Muscle of arm (tissue), 12 donors: ENCODE data around the gene CELF4. TPM values are rescaled to one million over a fixed set of nuclear protein-coding genes. Genes with fewer than 3 reads are reported as not detected.

ENCODE experiments used
- DNase-seq: peaks from one replicate; pipeline ENCODE4 v3.0.0-alpha.2; 2013
- polyA plus RNA-seq, 12 donors: library from polyadenylated mRNA; unstranded; fragments of 120-200 nt; gene quantifications; one replicate each; pipeline ENCODE4 v1.2.1, GENCODE V29; 2013; ENCODE audit not compliant: insufficient read length in 12 of 12

The CELF4 gene
- polyA plus RNA-seq, 12 donors = 0.53 to 9.5 (median 1.1) TPM; not detected in 1

DNA sequence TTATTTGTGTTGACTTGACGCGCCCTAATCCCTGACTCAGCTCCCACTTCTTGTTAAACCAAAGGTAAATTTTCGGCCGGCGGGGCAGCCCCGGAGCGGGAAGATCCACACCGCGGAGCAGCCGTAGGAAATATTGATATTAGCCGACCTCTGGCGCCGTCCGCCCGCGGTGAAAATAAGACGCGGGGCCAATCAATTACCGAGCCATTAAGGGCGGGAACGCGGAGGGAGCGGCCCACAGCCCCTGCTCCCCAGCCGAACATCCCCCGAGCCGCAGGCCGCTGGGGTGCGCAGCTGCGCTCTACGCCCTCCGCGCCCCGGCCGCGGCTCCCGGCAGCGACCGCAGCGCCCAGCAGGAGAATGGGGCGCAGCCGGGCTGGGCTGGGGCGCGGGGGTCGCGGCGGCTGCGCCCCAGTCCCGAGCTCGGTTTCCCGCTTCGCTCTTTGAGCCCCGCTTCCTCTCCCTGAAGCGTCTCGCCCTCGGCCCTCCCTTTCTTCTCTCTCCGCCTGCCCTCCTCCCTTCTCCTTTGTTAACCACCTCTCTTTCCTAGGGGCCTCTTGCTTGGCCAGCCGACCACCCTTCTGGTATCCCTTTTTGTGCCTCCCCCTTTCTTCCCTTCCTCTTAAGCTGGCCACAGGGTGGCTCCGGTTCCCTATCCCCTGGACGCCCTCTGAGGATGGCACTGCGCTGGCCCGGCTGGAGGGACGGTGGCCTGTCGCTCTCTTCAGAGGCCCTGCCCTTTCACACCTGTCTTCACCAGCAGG lies 40.9 kb downstream of the CELF4 start:
- no peak for DNase-seq

DNA sequence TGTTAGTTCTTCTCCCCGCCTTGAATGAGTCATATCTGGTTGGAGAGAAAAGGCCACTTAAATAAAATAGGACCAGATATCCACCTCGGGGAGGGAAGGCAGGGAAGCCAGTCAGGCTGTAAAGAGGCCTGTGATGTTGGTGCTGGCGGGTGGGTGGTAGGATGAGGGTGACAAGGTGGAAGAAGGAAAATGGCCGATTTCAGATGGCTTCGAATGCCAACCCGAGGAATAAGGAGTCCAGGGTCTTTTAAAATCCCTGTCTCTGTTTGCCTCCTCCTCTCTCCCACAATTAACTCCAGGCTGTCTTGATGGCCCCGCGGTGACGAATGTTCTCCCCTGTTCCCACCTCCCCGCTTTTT lies 41.5 kb downstream of the CELF4 start:
- no peak for DNase-seq

DNA sequence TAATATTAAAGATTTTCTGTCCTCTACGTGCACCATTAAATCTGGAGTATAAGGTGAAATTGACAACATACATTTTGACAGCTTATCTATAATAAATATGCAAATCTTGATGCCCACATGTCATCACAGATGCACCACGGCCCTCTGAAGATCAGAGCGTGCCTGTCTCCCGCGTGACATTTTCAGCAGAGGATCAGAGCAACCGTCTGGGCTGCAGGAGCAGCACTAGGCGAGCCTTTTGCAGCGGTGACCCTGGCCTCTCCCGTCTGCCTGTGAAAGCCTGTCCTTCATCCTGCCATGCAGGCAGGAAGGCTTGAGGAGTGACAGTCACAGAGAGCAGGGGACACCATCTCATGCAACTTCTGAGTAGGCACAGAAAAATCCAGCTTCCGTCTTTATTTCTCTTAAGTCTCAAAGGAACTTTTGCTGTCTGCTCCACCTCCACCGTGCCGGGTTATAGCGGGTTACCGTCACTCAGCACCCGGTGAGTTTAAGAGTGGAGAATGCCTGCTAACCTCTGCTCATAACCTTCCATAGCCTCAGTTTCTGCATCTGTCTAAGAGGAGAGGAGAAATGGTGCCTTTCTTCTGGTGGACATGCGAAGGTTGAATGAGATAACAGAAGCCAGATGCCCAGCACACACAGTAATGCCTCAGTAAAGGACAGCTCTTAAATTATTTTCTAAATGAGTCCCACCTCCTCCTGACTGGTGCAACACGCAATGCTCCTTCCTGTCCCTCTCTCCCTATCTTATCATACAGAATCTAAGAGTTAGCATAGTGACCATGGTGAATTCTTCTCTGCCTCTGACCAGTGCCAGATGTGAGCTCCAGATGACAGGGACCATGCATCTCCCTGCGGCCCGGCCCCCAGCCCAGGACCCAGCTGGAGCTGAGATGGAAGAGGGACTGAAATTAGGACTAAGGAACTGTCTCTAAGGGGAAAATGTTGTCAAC lies 43.8 kb downstream of the CELF4 start:
- no peak for DNase-seq

DNA sequence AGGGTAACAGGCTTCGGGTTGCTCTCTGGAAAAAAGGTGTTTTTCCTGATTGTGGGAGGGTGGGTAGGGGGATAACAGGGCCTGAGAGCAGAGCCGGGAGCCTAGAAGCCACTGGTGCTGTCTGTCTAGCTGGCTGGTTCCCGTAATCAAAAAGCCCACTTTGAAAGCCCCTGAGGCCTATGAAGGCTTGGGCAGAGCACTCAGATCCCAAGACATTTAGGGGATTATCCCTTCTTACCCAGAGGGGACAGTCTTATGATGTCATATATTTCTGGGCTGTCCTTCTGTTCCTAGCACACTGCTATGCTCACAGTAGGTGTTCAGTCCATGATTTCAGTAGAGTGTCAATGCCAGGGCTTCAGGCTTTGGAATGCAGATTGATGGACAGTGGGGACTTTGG lies 45.1 kb downstream of the CELF4 start:
- no peak for DNase-seq

DNA sequence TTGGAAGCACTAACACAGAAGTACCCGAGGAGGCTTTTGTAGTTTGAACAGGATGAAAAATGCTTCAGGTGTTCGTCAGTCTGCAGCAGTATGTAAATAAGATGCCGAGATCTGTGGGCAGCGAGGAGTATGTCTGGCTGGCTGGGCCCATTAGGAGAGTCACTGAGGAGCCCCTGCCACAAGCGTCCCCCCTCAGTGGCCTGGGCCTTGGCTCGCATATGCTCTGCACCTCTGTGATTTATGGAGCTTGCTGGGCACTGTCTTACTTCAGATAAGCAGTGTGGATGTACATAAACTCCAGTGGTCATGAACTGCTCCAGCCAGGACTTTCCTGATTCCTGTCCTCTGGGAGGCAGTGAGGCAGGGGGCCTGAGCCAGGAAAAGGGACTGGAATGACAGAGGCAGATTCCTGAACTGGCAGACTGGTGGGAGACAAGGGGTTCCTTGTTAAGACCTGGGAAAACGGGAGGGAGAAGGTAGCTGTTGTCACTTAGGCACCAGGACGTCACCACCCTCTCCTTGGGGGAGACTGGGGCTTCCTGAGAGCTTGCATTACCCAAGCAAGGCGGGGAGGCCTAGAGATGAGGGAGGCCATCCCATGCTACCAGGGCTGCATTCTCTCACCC lies 46.0 kb downstream of the CELF4 start:
- no peak for DNase-seq

DNA sequence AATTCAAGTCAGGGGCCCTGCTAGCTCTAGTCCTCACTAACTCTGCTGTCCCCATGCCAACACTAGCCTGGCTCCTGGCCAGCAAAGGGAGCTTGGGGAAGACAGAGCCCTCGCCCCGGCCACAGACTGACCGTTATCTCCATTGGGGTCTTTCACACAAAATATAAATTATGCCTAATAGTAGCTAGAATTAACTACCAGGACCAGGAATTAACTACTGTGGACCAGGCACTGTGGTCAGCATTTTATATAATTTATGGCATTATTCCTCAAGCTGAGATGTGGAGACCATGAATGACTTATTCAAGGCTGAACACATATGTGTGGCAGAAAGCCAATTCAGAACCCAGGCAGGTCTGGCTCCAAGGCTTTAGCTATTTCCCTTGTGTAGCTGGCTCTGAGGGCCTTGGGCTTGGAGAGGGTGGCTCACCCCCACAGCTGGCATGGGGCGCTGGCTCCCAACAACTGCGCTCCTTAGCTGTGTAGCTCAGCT lies 49.2 kb downstream of the CELF4 start:
- DNase-seq = no peak

DNA sequence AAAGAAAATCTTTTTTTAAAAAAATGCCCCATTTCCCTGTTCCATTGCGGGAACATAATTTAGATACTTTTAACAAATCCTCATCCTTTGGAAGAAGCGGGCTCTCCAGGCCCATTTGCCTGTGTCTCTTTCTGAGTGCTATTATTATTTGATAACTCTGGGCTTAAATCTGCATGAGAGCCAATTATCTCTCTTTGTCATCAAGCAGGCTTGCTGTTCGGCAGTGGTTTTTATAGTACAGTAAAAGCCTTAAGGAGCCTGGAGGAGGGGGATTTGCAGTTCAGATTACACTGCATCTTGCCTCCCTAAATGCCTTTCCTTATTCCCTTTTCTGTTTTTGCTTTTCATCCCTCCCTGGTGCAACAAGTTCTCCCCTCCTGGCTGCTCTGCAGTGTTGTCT lies 50.6 kb downstream of the CELF4 start:
- no peak for DNase-seq

DNA sequence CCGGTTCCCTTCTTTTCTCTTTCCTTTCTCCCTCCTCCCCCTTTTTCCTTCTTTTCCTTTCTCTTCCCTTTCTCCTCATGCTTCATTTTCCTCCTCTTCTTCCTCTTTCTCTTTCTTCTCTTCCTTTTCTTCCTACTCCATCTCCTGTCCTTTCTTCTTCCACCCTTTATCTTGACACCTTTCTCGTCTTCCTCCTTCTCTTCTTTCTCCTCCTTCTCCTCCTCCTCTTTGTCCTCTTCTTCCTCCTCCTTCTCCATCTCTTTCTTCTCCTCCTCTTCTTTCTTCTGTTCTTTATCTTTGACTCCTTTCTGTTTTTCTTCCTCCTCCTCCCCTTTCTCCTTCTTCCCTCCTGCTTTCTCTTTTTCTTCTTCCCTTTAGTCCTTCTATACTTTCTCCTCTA lies 53.2 kb downstream of the CELF4 start:
- DNase-seq = no peak

DNA sequence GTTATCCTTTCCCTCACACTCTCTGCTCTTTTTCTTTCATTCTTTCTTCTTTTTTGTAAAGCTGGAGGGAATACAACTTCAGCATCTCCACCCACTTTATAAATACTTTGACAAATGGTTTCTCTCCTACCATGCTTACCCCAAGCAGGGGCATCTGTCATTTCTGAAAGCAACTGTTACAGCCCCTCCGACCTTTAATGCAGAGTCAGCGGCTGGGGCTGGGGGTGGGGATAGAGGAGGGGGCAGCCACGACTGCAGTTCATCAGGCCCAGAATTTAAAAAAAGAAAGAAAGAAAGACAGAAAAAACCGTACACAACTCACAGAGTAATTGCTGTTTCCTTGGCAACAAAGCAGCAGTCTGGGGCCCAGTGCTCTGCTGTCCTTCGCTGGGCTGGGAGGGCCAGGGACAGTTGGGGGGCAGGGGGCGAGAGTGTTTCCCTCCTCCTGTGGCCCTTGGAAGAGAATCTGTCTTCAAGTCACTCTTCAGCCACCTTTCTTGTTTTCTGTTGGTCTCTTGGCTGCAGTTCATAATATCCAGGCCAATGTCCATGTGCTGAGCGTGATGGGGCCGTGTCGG lies 53.8 kb downstream of the CELF4 start:
- DNase-seq = no peak

DNA sequence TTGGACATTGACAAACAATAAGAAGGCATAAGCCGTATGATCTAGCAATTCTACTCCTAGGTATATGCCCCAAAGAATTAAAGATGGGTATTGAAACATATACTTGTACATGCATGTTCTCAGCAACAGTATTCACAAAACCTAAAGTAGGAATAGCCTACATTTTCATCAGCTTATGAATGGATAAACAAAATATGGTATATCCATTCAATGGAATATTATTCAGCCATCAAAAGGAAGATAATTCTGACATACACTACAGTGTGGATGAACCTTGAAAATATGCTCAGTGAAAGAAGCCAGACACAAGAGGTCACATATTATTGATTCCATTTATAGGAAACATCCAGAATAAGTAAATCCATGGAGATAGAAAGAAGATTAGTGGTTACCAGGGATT lies 56.0 kb downstream of the CELF4 start:
- DNase-seq = no peak

DNA sequence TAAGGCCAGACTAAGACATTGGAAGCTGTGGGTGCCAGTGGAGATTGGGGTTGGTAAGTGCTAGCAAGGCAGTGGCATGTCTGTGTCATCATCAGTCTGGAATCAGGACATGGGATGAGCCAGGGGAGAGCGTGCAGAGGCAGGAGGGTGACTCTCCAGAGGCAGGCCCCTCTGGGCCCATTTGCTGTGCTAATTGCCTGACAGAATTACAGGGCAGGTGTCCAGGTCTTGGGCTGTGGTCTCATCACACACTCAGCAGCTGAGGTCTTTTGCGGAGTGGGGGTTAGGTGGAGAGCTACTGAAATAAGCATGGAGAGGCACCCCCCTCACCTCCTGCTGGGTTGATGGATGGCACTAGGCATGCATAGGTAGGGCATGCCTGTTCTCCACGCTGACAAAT lies 57.4 kb downstream of the CELF4 start:
- DNase-seq = no peak

DNA sequence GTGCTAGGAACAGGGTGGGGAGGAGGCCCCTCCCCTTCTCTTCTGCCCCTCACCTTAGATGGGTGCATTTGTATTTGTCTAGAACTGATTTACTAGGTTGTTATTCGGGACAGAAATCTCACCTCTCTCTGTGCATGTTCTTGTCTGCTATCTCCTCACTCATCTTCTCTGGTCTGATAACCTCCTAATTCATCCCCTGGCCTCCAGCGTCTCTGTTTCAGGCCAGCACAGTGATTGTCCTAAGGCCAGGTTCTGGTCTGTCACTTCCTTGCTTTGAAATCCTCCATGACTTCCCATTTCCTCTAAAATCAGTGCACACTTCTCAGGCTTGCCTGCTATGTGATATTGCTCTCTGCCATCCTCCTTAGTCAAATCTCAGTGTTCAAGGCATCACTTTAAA lies 58.4 kb downstream of the CELF4 start:
- no peak for DNase-seq

DNA sequence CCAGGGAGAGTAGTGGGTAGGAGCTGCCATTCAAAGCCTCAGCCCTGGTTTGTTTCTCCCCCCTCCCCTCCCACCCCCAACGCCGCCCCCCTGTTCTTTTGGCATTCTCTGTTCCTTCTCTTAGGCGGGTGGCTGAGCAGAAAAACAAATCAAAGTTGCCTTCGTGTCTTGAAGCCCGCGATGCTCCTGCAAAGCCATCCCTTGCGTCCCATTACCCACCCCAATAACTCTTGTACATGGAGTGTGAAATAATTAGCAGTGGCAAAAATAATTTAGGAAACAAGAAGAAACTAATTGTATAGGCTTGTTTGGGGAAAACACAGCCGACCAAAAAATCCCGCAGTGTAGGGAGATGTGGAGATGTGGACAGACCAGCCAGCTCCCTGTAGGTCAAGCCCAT lies 59.6 kb downstream of the CELF4 start:
- no peak for DNase-seq

DNA sequence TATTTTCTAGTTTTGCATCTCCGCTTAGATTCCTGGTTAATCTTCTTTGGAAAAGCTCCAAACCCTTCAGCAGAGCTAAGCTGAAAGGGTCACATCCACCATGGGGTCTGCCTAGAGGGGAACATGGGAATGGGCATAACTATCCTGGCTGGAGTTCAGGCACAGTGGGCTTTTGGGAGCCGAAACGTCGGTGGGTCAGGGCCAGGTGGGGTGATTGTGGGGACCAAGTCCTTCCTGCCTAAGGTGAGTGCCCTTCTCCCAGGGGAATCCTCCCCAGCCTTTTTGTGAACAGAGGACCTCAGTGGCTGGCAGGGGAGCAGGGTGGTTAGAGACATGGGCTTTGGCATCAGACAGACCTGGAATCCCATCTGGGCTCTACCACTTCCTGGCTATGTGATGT lies 60.3 kb downstream of the CELF4 start:
- no peak for DNase-seq

DNA sequence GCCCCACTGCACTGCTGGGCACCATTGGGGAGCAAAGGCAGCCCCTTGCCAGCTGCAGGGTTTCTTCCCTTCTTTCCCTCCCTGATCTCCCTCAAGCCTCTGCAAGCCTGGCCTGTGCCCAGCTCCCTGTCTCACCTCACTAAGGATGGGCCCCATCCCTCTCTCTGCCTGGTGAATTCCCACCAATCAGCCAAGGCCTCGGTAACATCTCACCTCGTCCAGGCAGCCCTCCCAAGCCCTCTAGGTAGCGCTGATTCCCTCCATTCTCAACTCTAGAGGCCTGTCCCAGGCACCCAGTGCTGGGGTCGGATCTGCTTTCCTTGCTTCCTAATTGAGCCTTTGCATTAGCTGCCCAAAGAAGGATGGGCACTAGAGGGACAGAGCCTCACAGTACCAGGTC lies 63.0 kb downstream of the CELF4 start:
- no peak for DNase-seq

DNA sequence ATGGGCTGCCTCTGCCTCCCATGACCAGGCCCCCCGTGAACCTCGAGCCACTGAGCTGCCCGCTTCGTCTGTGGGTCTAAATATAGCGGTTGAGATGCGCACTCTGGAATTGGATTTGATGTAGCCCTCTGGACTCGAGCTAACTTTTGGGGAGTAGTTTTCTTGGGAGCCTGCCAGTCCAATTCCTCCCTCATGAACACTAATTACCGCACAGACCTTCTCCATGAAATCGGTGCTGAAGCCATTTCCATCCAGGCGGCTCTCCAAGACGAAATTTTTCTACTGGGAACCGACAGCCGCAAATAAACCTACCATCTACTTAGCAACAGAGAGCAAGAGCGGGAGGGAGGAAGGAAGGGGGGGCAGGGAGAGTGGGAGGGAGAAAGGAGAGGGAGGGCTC lies 63.6 kb downstream of the CELF4 start:
- DNase-seq = peak; percentile 66

DNA sequence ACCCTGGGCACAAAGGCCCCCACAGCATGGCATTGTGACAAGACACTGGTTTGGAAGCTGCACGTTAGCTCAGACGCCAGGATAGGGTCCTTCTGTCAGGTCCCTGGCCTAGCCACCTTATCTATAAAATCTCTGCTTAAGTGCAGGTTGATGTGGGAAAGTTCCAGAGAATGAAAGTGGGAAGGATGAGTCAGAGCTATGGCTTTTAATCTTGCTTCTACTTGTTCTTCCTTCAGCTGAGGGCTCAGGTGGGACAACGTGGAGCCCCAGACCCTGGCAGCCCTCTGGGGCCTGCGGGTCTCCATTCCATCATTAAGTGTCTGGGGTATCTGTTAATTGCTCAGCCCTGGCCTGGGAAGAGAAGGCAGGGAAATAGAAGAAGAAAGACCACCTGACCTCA lies 64.5 kb downstream of the CELF4 start:
- DNase-seq = no peak

DNA sequence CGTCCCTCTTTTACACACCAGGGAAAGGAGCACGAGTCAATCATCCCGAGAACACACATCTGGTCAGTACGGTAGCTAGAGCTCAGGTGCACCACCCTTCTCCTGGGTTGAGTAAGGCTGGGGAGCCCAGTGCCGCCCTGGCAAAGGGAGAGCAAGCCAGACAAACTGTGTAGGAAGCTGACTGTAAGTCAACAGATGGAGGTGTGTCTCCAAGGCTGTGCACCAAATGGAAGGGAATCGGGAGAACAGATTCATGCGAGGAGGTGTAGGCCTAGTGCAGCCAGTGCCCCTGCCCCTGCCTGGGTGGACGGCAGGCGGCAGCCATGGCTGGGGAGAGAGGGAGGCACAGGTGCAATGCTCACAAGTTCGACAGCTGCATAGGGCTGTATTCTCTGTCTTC lies 65.7 kb downstream of the CELF4 start:
- DNase-seq = no peak

DNA sequence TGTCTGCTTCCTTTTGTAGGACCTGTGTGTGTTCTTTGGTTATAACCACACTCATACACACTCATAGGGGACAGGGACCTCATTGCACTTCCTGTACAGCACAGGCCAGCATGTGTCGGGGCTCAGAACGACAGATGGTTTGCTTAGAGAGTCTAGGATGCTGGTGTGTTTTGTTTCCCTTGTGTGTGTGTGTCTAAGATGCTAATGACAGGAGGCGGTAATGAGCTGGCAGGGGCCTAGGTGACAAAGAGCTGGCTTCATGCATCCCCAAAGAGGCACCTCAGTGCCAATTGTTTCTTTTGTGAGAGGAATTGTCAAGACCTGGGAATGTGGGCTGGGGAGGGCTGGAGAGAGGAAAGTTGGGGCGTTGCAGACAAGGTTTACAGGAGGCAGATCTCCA lies 66.6 kb downstream of the CELF4 start:
- DNase-seq = no peak

DNA sequence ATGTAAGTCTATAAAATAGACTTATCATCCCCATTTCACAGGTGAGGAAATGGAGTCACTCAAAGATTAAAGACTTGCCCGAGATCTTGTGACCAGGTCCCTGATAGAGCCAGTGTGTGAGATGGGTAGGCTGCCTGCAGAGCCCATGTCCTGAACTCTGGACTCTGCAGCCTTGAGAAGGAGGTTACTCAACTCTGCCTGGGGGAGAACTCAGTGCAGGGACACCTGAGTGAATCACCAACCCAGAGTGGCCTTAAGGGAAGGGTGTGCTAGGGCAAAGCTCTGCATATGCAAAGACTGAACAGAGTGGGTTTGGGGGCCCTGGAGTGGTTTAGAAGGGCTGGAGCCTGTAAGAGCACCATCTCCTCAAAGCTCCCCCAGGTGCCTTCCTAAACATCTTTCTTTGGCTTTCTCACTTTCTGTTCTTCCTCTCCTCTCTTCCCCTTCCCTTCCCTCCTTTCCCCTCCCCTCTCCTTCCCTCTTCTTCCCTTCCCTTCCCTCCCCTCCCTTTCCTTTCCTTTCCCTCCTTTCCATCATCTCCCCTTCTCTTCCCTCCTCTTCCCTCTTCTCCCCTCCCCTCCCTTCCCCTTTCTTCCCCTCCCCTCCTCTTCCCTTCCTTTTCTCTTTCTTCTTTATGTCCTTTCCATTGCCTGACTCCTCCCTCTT lies 67.6 kb downstream of the CELF4 start:
- no peak for DNase-seq

DNA sequence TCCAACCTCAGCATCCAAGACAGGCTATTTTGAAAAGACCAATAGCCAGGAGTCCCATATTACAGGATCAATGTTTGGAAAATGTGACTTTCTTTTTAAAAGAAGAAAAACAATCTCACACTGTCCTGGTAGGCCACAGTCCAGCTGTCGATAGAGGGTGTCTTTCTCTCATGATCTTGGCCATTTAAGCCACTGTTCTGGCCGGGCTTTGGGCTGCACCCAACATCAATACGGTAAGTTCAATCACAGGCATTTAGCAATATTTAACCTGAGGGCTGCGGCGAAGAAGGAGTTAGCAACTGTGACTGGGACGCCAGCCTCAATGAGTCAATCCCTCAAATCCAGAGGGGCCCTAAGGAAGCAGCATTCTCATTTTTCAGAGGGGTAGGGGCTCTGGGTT lies 69.0 kb downstream of the CELF4 start:
- DNase-seq = no peak

DNA sequence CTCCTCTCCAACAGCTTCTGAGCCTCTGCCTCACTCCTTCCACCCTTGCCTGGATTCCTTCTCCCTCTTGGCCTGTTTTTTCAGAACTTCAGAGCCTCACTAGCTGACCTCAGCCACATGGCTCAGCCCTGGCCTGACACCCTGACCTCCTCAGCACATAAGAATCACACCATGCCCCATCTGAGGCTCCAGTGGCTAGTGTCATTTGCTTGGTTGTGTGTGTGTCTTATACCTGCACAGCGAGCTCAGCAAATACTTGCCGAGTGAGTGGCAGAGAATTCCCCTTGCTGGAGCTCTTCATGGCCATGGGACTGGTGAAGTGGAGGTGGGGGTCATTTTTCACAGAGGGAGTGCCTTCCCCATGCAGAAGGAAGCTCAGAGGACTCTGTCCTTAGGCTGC lies 70.2 kb downstream of the CELF4 start:
- DNase-seq = no peak
